ENCODE measurements around the gene GRPEL1. TPM values are rescaled to one million over a fixed set of nuclear protein-coding genes. Genes with fewer than 3 reads are reported as not detected.

GRPEL1 gene
- total RNA-seq, 1 donor from 2014 or later: 25.7 TPM

DNA sequence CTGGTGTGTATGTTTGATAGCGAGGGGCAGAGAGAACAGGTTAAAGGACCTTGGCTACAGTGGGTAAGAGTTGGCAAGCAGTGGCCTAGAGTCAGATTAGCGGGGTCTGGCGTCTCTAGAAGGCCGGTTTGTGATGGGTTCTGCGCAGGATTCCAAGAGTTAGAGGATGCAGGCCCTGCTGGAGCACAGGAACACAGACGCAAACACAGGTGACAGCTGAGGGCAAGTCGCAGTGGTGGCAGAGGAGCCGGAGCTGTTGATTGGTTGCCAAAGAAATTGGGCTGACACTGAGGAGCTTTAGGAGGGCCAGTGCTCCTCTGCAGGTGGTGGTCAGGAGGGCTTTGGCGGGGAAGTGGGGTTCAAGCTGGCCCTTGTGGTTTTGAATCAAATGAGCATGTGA, 20.9 kb downstream of the GRPEL1 start:
- DNase-seq: no peak
- no peak for ATAC-seq
- TF ChIP-seq CTCF (IDR thresholded peaks at IDR 0.05): no peak
- peaks cover 13% of the 10 kb centered on the region for H3K36me3 ChIP-seq
- peaks cover 53% of the 10 kb centered on the region for H3K4me1 ChIP-seq
- H3K9me3 ChIP-seq: no peaks in the 10 kb centered on the region
- H3K27ac ChIP-seq: no peak overlapping the region
- H3K4me3 ChIP-seq: no peak overlapping the region
- intact Hi-C loops (cut with DNase I): no loop called here
- no peaks in the 10 kb centered on the region for H3K27me3 ChIP-seq (ENCODE audit: low read depth)

DNA sequence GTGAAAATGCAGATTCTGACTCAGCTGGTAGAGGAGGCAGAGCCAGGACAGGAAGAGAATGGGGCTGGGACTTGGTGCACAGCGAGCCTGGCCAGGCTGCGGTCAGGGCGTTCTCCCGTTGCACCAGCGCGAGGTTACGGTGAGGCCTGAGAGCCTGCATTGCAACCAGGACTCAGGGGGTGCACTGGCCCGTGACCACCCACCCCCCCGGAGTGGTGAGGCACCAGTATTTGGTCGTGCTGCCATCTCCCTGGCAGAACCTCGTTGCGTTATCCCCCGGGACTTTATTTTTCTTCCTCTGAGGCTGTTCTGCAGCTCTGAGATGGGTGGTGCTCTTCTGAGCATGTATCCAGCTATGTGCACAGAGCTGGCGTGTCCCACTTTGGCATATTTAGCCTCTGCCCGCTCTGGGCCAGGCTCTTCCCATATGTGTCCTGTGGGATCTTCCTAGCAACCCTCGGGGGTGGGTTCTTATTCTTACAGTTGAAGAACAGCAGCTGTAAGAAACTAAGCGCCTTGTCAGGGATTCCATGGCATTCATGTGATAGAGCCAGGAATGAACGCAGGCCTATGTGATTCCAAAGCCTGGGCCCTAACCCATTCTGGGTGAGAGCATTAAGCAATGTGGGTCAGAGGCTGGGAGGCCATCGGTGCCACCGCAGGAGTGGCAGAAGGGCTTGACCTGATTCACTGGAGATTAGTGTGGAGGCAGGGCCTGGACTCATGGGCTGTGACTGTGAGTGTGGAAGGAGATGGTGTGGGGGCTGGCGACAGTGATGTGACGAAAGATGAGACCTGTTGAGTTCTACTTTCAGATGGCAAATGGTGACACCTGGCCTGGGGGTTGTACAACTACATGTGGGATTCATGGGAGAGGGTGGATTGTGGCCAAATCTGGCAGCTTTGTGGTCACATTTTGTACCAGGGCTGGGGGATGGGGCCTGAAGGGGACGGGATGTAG, 21.6 kb downstream of the GRPEL1 start:
- H3K27ac ChIP-seq: no peak overlapping the region
- peak overlapping the region; percentile 98 for H3K4me3 ChIP-seq
- H3K36me3 ChIP-seq: peaks cover 8% of the 10 kb centered on the region
- no peak for TF ChIP-seq CTCF (IDR thresholded peaks at IDR 0.05)
- no peak for DNase-seq
- H3K9me3 ChIP-seq: no peaks in the 10 kb centered on the region
- intact Hi-C loops (cut with DNase I): no loop called here
- no peak for ATAC-seq
- peaks cover 56% of the 10 kb centered on the region for H3K4me1 ChIP-seq
- no peaks in the 10 kb centered on the region for H3K27me3 ChIP-seq (ENCODE audit: low read depth)

GRCh38 chr4:7045553-7045952, 22.3 kb downstream of the GRPEL1 start:
- TF ChIP-seq CTCF (IDR thresholded peaks at IDR 0.05): no peak
- intact Hi-C loops (cut with DNase I): no loop called here
- H3K4me1 ChIP-seq: peaks cover 56% of the 10 kb centered on the region
- H3K9me3 ChIP-seq: no peaks in the 10 kb centered on the region
- no peak overlapping the region for H3K27ac ChIP-seq
- peaks cover 2% of the 10 kb centered on the region for H3K36me3 ChIP-seq
- H3K4me3 ChIP-seq: peak overlapping the region; percentile 98
- H3K27me3 ChIP-seq (ENCODE audit: low read depth): no peaks in the 10 kb centered on the region
- DNase-seq: no peak
- no peak for ATAC-seq

GRCh38 chr4:7044137-7044930, 23.5 kb downstream of the GRPEL1 start:
- no peaks in the 10 kb centered on the region for H3K9me3 ChIP-seq
- ATAC-seq: no peak
- H3K27ac ChIP-seq: peak overlapping the region; percentile 94
- intact Hi-C loops (cut with DNase I): no loop called here
- H3K27me3 ChIP-seq (ENCODE audit: low read depth): no peaks in the 10 kb centered on the region
- DNase-seq: no peak
- H3K4me3 ChIP-seq: peak overlapping the region; percentile 98
- no peaks in the 10 kb centered on the region for H3K36me3 ChIP-seq
- H3K4me1 ChIP-seq: peaks cover 51% of the 10 kb centered on the region
- no peak for TF ChIP-seq CTCF (IDR thresholded peaks at IDR 0.05)

DNA sequence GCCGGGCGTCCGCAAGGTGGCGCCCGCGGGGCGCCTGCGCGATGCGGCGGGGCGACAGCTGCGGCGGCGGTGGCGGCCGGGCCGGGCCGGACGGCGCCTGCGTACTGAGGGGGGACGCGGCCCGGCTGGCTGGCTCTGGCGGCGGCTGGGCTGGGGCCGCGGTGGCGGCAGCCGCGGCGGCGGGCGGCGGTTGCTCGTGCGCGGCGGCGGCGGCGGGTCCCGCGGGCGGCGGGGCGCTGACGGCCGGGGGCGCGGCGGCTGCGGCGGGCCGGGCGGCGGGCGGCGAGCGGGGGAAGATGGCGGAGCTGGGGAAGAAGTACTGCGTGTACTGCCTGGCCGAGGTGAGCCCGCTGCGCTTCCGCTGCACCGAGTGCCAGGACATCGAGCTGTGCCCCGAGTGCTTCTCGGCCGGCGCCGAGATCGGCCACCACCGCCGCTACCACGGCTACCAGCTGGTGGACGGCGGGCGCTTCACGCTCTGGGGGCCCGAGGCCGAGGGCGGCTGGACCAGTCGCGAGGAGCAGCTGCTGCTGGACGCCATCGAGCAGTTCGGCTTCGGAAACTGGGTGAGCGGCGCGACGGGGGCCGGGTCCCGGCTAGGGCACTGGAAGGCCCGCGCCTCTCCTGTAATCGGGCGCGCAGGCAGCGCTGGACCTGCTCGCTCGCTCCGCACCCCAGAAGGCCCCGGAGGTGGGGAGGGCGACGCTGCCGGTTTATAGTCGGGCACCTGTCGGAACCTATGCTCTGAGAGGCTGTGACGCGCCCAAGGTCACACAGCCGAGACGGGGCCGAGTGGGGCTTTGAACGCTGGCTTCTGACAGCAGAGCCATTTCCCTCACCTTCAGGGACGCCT, 24.4 kb downstream of the GRPEL1 start, which contains the start of gene TADA2B:
TADA2B (plus strand) TSS at position 89 of the 853 bp plus-strand sequence; CDS start at position 297, 208 bp downstream.
- no peaks in the 10 kb centered on the region for H3K27me3 ChIP-seq (ENCODE audit: low read depth)
- H3K4me3 ChIP-seq: peak within 1 kb of the TSS; percentile 98
- H3K4me1 ChIP-seq: peaks cover 51% of the 10 kb centered on the region
- no peaks in the 10 kb centered on the region for H3K36me3 ChIP-seq
- intact Hi-C loops (cut with DNase I): no loop called here
- H3K9me3 ChIP-seq: no peaks in the 10 kb centered on the region
- ATAC-seq (peak; percentile 6 to 31), DNase-seq (peak; percentile 74)
- no peak for TF ChIP-seq CTCF (IDR thresholded peaks at IDR 0.05)
- peak within 1 kb of the TSS; percentile 94 for H3K27ac ChIP-seq

Data from lower lobe of right lung (tissue), 2 donors.